SU-DHL-6 (cell line): ENCODE results near the gene HOTAIR.

Source experiments
- H2AFZ ChIP-seq: fragments of 200-600 bp; sonication (generic); 2 replicates; pipeline ENCODE4 v1.6.1; 2014; ENCODE audit warnings: low read depth, mild to moderate bottlenecking, moderate library complexity, mixed read lengths, antibody characterized with exemption, low read length; ENCODE audit not compliant: severe bottlenecking
- H3F3A ChIP-seq: fragments of 200-600 bp; shearing (Covaris generic); 2 replicates; pipeline ENCODE4 v1.6.0; 2016; ENCODE audit warnings: antibody characterized with exemption, mild to moderate bottlenecking; ENCODE audit not compliant: insufficient read depth
- H3K27ac ChIP-seq: fragments of 200-600 bp; sonication (generic); 2 replicates; pipeline ENCODE4 v1.5.1; 2016; ENCODE audit warnings: low read depth, mild to moderate bottlenecking, low read length, moderate library complexity, mixed read lengths
- H3K27me3 ChIP-seq: fragments of 200-600 bp; sonication (generic), shearing (Covaris generic); 2 replicates; pipeline ENCODE4 v1.6.0; 2014; ENCODE audit warnings: mild to moderate bottlenecking, low read length
- H3K36me3 ChIP-seq: fragments of 200-600 bp; sonication (generic); 2 replicates; pipeline ENCODE4 v1.6.1; 2014; ENCODE audit warnings: mild to moderate bottlenecking, low read length, mixed read lengths
- H3K4me2 ChIP-seq: fragments of 300-600, 200-600 bp; shearing (Covaris generic), sonication (generic); 2 replicates; pipeline ENCODE4 v1.6.0; 2014; ENCODE audit warnings: low read length, low read depth, mild to moderate bottlenecking; ENCODE audit not compliant: poor library complexity, severe bottlenecking
- H3K4me3 ChIP-seq: fragments of 200-600 bp; sonication (generic); 2 replicates; pipeline ENCODE4 v1.5.1; 2014; ENCODE audit warnings: antibody characterized with exemption, low read length, mild to moderate bottlenecking, mixed read lengths; ENCODE audit not compliant: insufficient read depth, poor library complexity, severe bottlenecking
- H3K79me2 ChIP-seq: fragments of 200-600 bp; sonication (generic); 2 replicates; pipeline ENCODE4 v1.6.1; 2014; ENCODE audit warnings: mild to moderate bottlenecking, low read length, moderate library complexity; ENCODE audit not compliant: insufficient read depth
- H3K9ac ChIP-seq: fragments of 200-600 bp; sonication (generic); 2 replicates; pipeline ENCODE4 v1.7.0; 2014; ENCODE audit warnings: mild to moderate bottlenecking, low read length
- H3K9me2 ChIP-seq: fragments of 200-600 bp; sonication (generic); replicated peaks from 2 replicates; pipeline ENCODE4 v1.6.1; 2014; ENCODE audit warnings: low read length; ENCODE audit not compliant: insufficient read depth
- H3K9me3 ChIP-seq: fragments of 200-600 bp; sonication (generic); 2 replicates; pipeline ENCODE4 v1.6.1; 2014; ENCODE audit warnings: low read length, mixed read lengths; ENCODE audit not compliant: insufficient read depth
- H4K20me1 ChIP-seq: fragments of 200-600 bp; sonication (generic); 2 replicates; pipeline ENCODE4 v1.6.1; 2014; ENCODE audit warnings: low read depth, mild to moderate bottlenecking, antibody characterized with exemption, low read length, moderate library complexity, mixed read lengths
- CTCF ChIP-seq: fragments of 200-600 bp; sonication (generic); IDR thresholded peaks from one replicate; pipeline ENCODE4 v1.5.1; 2017; ENCODE audit warnings: antibody characterized with exemption, mild to moderate bottlenecking, low read length, moderate library complexity; ENCODE audit not compliant: insufficient read depth, poor library complexity, severe bottlenecking
- EZH2phosphoT487 ChIP-seq: fragments of 200-600 bp; sonication (generic), shearing (Covaris generic); conservative IDR thresholded peaks from 2 replicates; pipeline ENCODE4 v1.6.1; 2018; ENCODE audit warnings: mild to moderate bottlenecking, antibody characterized with exemption, low read length, moderate library complexity, mixed read lengths

The HOTAIR gene

DNA sequence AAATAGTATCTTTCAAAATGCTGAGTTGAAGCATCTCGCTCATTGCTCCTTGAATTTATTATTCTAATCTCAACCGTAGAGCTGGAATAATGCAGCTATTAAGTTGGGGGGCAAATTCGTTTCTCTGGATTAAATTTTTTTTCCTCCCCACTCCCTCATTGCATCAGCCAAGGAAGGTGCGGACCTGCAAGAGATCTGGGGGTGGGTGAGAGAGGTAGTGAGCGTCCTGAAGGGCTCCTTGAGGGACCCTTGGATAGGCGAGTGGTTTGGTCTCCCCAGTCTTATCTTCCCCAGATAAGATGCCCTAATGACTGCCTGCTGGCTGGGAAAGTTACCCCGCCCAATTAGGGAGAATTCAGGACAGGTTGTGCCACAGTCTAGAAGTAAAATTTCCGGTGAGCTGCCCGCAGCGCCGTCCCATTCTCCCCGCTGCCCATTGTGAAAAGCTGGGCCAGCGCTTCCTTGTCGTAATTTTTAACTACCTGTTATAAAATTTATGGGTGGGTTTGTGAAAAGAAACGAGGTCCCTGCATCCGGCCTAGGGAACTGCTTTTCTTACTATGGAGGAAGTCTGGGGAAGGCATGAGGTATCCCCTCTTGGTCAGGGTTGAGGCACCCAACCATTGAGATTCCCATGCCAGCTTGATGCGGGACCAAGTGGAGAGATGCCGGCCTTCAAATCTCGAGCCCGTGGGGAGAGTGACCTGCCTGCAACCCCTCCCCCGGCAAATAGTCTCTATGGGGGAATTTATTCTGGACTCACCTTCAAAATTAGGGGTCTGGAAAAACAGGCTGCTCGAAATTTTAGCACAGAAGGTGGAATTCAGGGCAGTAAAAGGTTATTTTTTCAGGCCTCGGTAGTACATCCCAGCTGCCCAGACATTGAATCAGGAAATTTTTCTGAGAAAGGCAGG, 40.5 kb upstream of the HOTAIR start:
- no peaks in the 10 kb centered on the region for H4K20me1 ChIP-seq
- H3K9me3 ChIP-seq = no peaks in the 10 kb centered on the region
- H2AFZ ChIP-seq = no peak overlapping the region
- TF ChIP-seq CTCF = no peak
- TF ChIP-seq EZH2phosphoT487 = no peak
- H3K79me2 ChIP-seq = no peaks in the 10 kb centered on the region
- H3F3A ChIP-seq = peaks cover 4% of the 10 kb centered on the region; the same call in 1 of the 2 replicates
- H3K27me3 ChIP-seq = 0 out of 2 replicates have a peak, but pooled peaks cover 6% of the 10 kb centered on the region
- no peak overlapping the region for H3K4me2 ChIP-seq
- no peaks in the 10 kb centered on the region for H3K9me2 ChIP-seq
- H3K36me3 ChIP-seq = no peaks in the 10 kb centered on the region
- H3K27ac ChIP-seq = no peak overlapping the region
- H3K9ac ChIP-seq = no peak overlapping the region
- H3K4me3 ChIP-seq = no peak overlapping the region

- no peaks in the 10 kb centered on the region for H3K9me2 ChIP-seq
- H2AFZ ChIP-seq = no peak overlapping the region
- 0 out of 2 replicates have a peak, but pooled peaks cover 6% of the 10 kb centered on the region for H3K27me3 ChIP-seq
- no peak overlapping the region for H3K27ac ChIP-seq
- no peaks in the 10 kb centered on the region for H3K9me3 ChIP-seq
- H3K36me3 ChIP-seq = no peaks in the 10 kb centered on the region
- peaks cover 4% of the 10 kb centered on the region; the same call in 1 of the 2 replicates for H3F3A ChIP-seq
- TF ChIP-seq CTCF (no peak), EZH2phosphoT487 (no peak)
- no peaks in the 10 kb centered on the region for H4K20me1 ChIP-seq
- no peak overlapping the region for H3K4me3 ChIP-seq
- H3K4me2 ChIP-seq = no peak overlapping the region
- no peaks in the 10 kb centered on the region for H3K79me2 ChIP-seq
- H3K9ac ChIP-seq = no peak overlapping the region
These were observed 39.7 kb upstream of the HOTAIR start for GRCh38 chr12:54014377-54015017.

GRCh38 chr12:54012631-54013409, 38.1 kb upstream of the HOTAIR start:
- 0 out of 2 replicates have a peak, but pooled peaks cover 6% of the 10 kb centered on the region for H3K27me3 ChIP-seq
- no peaks in the 10 kb centered on the region for H3K9me3 ChIP-seq
- H3K4me2 ChIP-seq = no peak overlapping the region
- no peak overlapping the region for H3K27ac ChIP-seq
- H4K20me1 ChIP-seq = no peaks in the 10 kb centered on the region
- no peak overlapping the region for H2AFZ ChIP-seq
- no peaks in the 10 kb centered on the region for H3K36me3 ChIP-seq
- H3F3A ChIP-seq = peaks cover 4% of the 10 kb centered on the region; the same call in 1 of the 2 replicates
- H3K79me2 ChIP-seq = no peaks in the 10 kb centered on the region
- no peak for TF ChIP-seq EZH2phosphoT487
- TF ChIP-seq CTCF = no peak
- H3K4me3 ChIP-seq = no peak overlapping the region
- no peak overlapping the region for H3K9ac ChIP-seq
- H3K9me2 ChIP-seq = no peaks in the 10 kb centered on the region
